Measurements from ENCODE around the gene VPS13A.

GRCh38 chr9:77170991-77171699 lies 6.2 kb upstream of the VPS13A start:
- TF ChIP-seq CTCF (IDR thresholded peaks at IDR 0.05 in 4 of 5, conservative IDR thresholded peaks at IDR 0.05 in 1 of 5) (no peak), POLR2A (IDR thresholded peaks at IDR 0.05) (no peak)
